C4-2B (cell line): ENCODE results near the gene LTBP4.

Experiments used
- CTCF ChIP-seq: fragments of 450-650 bp; conservative IDR thresholded peaks from 2 replicates; pipeline ENCODE4 v1.5.1; 2017; ENCODE audit warnings: mild to moderate bottlenecking
- ZFX ChIP-seq: fragments of 450-650 bp; IDR thresholded peaks from 2 replicates; pipeline ENCODE4 v1.6.1; 2017

- TF ChIP-seq CTCF (no peak), ZFX (no peak)
Measured at GRCh38 chr19:40638327-40638726, 37.2 kb downstream of the LTBP4 start.
